Measurements from ENCODE around the gene TMEM42.
"Not testable (repeated sequence)": the region's sequence is repeated elsewhere in the genome, so short reads cannot be mapped to it uniquely, and the experiment has no call there.

The TMEM42 gene

DNA sequence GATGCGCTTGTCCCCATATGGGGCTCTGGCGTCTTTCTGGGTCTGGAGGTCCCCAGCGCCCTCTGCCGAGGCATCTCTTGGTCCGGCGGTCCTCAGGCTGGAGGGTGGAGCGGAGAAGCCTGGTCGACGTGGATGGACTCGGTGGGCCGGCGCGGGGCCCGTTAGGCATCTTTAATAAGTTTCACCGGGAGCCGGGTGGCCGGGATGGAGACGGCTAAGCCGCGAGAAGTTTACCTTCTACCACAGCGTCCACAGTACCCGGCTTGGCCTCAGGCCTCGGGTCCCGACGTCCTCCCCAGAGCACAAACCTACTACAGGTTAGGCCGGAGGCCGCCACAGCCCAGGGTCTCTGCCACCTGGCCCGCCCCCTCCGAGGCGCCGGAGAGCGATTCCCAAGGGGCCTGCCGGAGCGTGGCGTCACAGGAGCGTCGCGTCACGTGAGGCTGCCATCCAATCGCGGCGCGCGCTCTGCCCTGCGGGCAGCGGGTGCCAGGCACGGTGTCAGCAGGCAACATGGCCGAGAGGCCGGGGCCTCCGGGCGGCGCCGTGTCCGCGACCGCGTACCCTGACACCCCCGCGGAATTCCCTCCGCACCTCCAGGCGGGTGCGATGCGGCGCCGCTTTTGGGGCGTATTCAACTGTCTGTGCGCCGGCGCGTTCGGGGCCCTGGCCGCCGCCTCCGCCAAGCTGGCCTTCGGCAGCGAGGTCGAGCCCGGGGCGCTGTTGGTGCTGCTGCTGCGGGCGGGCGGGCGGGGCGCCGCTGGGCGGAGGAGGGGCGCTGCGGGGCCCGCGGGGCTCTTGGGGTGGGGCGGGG lies at the start of gene TMEM42:
TMEM42 (plus strand) TSS at position 501 of the 814 bp plus-strand sequence; CDS start at position 514, 13 bp downstream.
- DNase-seq (ENCODE audit: low read depth in 2 of 2, low spot score in 1 of 2), result peak; percentile 68 to 78

GRCh38 chr3:44814751-44815150 lies 47.0 kb upstream of the TMEM42 start:
- no peak for DNase-seq (ENCODE audit: low read depth in 2 of 2, low spot score in 1 of 2)

GRCh38 chr3:44816334-44816733 lies 45.4 kb upstream of the TMEM42 start:
- not testable (repeated sequence) for DNase-seq (ENCODE audit: low read depth in 2 of 2, low spot score in 1 of 2)

DNA sequence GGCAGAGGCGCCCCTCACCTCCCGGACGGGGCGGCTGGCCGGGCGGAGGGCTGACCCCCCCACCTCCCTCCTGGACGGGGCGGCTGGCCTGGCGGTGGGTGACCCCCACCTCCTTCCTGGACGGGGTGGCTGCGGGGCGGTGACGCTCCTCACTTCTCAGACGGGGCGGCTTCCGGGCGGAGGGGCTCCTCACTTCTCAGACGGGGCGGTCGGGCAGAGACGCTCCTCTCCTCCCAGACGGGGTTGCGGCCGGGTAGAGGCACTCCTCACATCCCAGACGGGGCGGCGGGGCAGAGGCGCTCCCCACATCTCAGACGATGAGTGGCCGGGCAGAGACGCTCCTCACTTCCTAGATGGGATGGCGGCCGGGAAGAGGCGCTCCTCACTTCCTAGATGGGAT lies 40.5 kb upstream of the TMEM42 start:
- DNase-seq (ENCODE audit: low read depth in 2 of 2, low spot score in 1 of 2), result not testable (repeated sequence)

DNA sequence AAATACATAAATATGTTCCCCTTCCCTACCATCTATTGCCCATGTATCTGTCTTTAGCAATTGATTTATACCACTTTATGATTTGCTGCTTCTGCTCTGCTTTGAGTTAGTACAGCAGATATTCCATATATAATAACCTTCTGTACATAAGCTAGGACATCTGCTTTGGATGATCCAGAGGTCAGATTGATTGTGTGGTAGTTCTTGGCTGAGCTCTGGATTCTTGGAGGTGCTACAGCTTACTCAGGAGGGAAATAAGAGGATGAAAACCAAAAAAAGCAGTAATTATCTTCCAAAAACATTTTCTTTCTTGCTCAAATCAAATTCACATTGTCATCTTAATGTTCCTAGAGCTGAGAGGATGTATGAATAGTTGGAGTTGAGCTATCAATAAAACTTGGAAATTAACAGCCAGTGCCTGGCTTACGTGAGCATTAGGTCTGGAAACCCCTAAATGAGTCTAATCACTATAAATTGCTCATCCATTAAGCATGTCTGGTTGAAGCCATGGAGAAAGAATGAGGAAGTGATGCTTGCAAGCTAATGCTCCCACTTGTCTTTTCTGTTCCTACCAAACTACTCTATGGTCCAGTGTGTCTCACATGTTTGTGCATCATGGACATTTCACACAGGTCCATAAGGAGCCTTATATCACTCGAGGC lies 36.3 kb upstream of the TMEM42 start:
- no peak for DNase-seq (ENCODE audit: low read depth in 2 of 2, low spot score in 1 of 2)

DNA sequence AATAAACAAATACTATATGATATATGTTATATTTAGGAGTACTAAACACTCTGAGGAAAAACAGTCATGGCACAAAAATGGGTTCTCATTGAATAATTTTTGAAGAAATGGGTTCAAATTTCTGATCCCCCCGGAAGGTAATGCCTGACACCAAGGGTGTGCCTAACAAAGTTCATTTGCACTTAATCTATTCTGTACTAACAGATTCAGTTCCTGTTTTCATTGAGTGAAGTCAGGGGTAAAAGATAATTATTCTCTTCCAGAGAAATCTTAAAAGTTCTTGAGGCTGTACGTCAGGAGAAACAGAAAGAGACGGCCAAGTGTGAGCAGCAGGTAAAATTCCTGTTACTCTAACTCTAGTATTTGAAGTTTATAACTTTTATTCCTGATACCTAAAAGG lies 34.5 kb upstream of the TMEM42 start:
- DNase-seq (ENCODE audit: low read depth in 2 of 2, low spot score in 1 of 2), result no peak

DNA sequence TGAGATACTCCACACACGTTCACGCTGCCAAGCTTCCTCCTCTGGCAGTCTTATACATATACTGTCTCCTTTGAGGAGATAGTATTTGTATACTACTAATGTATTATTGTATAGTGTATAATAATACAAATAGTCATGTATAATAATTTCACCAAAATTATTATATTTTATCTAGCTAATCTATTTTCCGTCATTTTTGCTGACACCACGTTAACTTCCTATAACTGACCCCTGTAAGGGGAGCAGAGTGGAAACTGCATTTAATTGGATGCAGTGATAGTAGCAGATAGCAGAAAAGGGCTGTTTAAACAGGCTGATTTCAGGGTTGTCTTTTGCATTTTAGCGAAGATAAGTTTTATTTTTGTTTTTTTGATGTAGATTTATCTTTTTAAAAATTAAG lies 30.5 kb upstream of the TMEM42 start:
- no peak for DNase-seq (ENCODE audit: low read depth in 2 of 2, low spot score in 1 of 2)

GRCh38 chr3:44832032-44832431 lies 29.7 kb upstream of the TMEM42 start:
- no peak for DNase-seq (ENCODE audit: low read depth in 2 of 2, low spot score in 1 of 2)

GRCh38 chr3:44832965-44833364 lies 28.7 kb upstream of the TMEM42 start:
- no peak for DNase-seq (ENCODE audit: low read depth in 2 of 2, low spot score in 1 of 2)

GRCh38 chr3:44833394-44833793 lies 28.3 kb upstream of the TMEM42 start:
- no peak for DNase-seq (ENCODE audit: low read depth in 2 of 2, low spot score in 1 of 2)

DNA sequence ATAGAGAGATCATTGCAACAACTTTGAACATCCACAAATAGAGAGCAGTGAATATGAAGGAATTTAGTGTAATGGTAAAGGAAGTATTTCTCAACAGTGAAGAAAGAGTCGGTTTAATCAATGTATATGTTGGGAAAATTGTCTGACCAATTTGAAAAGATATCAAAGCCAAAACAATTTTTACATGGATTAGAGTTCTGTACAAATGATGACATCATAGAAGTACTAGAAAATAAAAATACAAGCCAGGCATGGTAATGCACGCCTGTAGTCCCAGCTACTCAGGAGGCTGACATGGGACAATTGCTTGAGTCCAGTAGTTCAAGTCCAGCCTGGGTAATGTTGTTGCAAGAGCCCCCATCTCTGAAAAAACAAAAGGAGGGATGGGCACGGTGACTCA lies 26.0 kb upstream of the TMEM42 start:
- DNase-seq (ENCODE audit: low read depth in 2 of 2, low spot score in 1 of 2), result no peak

- DNase-seq (ENCODE audit: low read depth in 2 of 2, low spot score in 1 of 2), result no peak
These were observed 19.3 kb upstream of the TMEM42 start for GRCh38 chr3:44842376-44842775.

DNA sequence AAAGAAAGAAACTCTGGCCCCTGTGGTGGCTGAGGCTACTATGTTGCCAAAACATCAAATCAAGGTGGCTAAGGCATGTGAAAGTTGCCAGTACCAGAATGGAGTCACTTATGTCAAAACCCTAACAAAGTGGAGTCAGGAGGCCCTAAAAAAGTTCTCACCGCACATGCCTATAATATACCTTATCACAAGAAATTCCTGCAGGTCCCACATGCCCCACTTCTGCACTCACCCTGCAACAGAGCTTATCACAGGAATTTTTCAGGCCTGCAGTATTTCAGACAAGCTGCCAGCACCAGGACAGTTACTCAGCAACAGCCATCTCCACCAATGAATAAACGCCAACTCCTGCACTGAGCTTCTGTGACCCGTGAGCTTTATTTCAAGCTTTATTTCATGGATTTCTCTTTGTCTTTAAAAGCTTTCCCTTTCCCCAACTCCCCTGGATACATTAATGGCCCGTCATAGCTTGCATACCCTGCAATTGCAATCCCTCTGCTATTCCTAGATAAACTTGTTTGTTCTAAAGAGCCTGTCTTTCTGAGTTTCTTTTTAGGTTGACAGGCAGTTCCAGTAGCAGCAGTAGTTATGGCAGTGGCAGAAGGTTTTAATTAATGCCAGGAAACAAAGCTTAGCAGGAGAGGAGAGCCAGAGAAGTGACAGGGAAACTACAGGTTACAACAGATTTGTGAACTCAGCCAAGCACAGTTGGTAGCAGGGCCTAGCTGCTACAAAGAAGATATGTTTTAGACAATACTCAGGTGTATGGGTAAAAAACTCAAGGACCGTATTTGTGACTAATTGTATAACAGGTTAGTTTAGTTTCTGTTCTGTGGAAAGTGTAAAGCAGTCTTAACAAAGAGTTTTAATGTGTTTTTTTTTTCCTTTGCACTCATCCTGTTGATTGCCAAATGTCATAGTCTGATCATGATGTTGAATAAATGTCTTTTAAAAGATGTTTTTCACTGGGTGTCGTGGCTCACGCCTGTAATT lies 15.9 kb upstream of the TMEM42 start:
- no peak for DNase-seq (ENCODE audit: low read depth in 2 of 2, low spot score in 1 of 2)

GRCh38 chr3:44848634-44849033 lies 13.1 kb upstream of the TMEM42 start:
- no peak for DNase-seq (ENCODE audit: low read depth in 2 of 2, low spot score in 1 of 2)

GRCh38 chr3:44856663-44857062 lies 5.0 kb upstream of the TMEM42 start:
- DNase-seq (ENCODE audit: low read depth in 2 of 2, low spot score in 1 of 2), result not testable (repeated sequence)

DNA sequence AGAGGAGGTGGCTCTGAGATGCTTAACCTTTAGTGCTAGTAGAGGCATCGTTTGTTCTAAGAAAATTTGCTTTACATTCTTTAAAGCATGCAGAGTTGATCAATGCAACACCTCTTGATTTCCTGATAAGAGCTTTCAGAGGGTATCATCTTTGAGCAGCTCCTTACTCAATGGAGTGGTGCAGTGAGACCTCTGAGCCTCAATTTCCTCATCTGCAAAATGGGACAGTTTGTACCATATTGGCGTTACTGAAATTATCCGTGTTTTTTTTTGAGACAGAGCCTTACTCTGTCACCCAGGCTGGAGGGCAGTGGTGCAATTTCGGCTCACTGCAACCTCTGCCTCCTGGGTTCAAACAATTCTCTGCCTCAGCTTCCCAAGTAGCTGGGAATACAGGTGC lies 1.6 kb upstream of the TMEM42 start:
- DNase-seq (ENCODE audit: low read depth in 2 of 2, low spot score in 1 of 2), result no peak

DNA sequence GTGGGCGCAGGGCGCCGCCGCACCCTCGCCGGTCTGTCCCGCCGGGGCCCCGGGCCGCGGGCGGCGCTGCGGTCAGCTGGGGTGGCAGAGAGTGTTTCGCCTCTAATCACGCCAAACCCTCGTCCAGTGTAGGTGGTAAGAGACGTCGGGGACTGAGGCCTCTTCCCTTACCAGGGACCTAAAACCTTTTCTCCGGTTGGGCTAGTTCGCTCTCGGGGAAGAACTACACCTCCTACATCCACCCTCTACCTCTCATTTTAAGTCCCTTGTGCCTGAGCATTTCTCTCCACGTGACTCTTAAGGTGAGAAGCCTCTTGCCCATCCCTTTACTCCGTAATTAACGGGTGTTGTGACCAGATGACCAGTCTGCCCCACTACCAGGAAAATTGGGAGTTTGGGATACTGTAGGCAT lies 520 bp downstream of the TMEM42 start:
- DNase-seq (ENCODE audit: low read depth in 2 of 2, low spot score in 1 of 2), result no peak

- no peak for DNase-seq (ENCODE audit: low read depth in 2 of 2, low spot score in 1 of 2)
These were observed 3.7 kb downstream of the TMEM42 start for GRCh38 chr3:44865272-44866035.

GRCh38 chr3:44867421-44868111 lies 5.9 kb downstream of the TMEM42 start:
- DNase-seq (ENCODE audit: low read depth in 2 of 2, low spot score in 1 of 2), result no peak
